GM12875 (cell line): Measurements from ENCODE around the gene CRYAA.
A peak's percentile ranks its signal among the peaks of the same experiment; 100 is the strongest.
"Not testable (repeated sequence)": the region's sequence is repeated elsewhere in the genome, so short reads cannot be mapped to it uniquely, and the experiment has no call there.

Source experiments
- H3K4me3 ChIP-seq: one replicate; pipeline ENCODE4 v1.5.1; 2011; ENCODE audit warnings: low read depth, low read length, control low read depth
- TF ChIP-seq, protein P1 (sequence below): IDR thresholded peaks from 2 replicates; pipeline ENCODE4 v1.5.1; 2011; ENCODE audit warnings: low read depth, mild to moderate bottlenecking, control low read depth, inconsistent platforms, low read length, moderate library complexity, borderline replicate concordance; ENCODE audit not compliant: insufficient read depth

Gene CRYAA

DNA sequence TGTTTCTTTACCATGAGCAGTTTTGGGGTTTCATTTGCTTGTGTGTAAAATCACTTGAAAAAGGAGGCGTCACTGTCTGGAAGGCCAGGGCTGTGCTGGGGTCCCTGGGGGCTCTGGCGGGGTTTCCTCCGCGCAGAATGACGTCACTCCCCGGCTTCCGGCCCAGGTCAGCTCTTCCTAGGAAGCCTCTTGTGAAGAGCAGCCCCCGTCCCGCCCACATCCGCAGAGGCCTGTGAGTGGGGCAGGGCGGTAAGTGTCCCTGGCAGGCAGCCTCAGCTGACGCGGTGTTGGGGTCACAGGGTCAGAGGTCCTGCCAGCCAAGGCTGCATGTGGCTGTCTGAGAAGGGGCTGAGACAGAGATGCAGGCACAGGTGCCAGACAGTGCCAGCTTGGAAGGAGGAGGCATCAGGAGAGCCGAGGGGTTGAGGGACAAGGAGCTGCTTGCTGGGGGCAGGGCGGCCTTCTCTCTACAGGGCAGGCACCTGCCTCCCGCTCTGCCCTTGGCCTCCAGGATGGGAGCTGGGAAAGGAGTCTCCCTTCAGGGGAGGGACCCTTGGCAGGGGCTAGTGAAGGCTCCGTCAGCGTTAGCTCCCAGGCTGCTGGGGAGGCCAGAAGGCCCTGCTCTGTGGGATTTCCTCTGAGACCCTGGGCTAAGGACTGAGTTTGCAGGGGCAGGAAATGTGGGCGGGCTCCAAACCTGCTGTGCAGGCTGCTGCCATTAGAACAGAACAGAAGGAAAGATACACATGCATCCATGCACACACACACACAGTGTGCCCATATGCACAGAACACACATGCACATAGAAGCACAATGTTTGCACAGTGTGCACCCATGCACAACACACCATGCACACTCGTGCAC, 8.5 kb downstream of the CRYAA start:
- H3K4me3 ChIP-seq = not testable (repeated sequence)

DNA sequence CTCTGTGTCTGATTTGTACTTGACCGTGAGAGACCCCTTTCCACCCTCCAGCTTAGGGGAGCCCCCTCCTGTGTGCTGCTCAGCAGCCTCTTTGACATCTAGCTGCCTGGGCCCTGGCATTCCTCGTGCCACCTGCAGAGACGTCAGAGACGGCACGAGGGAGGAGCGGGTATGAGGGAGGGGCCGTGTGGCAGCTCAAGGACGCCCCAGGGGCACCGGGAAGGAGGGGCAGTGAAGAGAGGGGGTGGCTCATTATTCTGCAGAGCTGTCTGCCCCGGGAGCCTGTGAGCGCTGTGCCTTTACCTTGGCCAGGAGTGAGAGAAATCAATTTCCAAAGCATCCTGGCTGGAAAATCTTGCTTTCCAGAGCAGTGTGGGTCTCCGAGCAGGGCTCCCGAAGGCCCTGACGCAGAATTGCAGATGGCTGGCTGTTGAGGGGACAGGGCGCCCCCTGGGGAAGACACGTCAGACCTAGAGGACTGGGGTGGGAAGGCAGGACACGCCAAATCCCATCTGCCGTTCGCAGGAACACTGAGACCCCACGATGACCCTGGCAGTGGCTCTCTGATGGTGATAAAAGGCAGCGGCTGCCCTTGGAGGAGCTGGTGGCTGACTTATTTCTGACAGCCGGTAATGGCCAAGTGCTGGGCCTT, 9.5 kb downstream of the CRYAA start:
- H3K4me3 ChIP-seq = not testable (repeated sequence)

DNA sequence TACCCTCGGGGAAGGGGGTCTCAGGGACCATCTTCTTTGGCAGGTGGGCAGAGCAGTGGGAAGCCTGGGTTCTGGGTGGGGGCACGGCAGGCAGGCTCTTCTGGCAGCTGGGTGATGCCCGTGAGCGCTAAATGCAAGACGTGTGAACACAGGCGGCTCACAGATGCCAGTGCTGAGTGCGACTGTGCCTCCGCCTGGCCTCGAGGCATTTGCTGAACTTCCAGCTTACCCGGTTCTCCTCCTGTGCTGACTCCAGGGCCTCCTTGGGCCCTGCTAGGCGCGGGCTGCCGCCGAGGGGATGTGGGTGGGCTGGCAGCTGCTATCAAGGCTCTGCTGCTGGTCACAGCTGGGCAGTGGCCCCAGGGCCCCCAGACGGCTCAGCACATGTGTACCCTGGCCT, 12.2 kb downstream of the CRYAA start:
- not testable (repeated sequence) for H3K4me3 ChIP-seq

DNA sequence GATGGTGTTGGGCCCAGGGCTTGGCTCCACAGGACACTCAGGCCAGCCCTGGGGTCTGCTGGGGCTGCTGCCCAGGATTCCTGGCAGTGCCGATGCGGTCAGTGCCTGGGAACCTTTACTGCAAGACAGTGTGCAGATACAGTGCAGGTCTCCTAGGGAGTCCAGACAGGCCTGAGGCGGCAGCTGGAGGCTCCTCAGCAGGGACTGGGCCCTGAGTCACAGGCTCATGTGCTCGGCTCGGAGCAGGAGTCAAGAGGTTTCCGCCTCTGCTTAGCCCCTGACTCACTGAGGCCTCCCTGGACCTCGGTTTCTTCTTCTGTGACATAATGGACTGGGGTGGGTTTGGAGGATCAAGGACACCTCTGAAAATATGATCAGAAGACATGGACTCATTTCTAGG, 18.5 kb downstream of the CRYAA start:
- H3K4me3 ChIP-seq = not testable (repeated sequence)

DNA sequence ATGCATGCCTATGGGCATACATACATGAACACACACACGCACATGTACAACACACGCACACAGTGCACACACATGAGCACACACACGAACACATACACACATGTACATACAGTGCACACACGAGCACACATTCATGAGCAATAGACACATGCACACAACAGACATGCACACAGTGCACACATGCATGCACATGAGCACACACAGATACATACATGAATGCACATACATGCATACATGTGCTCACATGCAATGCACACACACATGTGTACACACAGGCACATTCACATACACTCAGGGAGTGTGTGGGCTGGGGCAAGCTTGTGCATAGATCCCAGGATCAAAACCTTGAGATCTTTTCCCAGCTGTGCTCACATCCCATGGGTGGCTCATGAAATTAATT, 18.9 kb downstream of the CRYAA start:
- TF ChIP-seq, protein P1, sequence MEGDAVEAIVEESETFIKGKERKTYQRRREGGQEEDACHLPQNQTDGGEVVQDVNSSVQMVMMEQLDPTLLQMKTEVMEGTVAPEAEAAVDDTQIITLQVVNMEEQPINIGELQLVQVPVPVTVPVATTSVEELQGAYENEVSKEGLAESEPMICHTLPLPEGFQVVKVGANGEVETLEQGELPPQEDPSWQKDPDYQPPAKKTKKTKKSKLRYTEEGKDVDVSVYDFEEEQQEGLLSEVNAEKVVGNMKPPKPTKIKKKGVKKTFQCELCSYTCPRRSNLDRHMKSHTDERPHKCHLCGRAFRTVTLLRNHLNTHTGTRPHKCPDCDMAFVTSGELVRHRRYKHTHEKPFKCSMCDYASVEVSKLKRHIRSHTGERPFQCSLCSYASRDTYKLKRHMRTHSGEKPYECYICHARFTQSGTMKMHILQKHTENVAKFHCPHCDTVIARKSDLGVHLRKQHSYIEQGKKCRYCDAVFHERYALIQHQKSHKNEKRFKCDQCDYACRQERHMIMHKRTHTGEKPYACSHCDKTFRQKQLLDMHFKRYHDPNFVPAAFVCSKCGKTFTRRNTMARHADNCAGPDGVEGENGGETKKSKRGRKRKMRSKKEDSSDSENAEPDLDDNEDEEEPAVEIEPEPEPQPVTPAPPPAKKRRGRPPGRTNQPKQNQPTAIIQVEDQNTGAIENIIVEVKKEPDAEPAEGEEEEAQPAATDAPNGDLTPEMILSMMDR = no peak
- H3K4me3 ChIP-seq = no peak overlapping the region

DNA sequence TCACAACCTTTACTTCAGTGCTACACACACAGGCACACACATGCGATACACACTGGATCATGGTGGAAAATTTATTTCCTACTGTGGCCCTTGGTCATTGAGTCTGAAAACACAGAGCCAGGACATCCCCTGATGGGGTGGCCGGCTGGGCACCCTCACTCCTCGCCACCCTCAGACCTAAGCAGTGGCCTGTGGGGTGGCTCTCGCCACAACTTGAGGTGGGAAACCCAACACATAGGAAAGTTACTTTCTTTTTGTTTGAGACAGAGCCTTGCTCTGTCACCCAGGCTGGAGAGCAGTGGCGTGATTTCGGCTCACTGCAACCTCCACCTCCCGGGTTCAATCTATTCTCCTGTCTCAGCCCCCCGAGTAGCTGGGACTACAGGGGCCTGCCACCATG, 19.4 kb downstream of the CRYAA start:
- TF ChIP-seq, protein P1 = no peak
- no peak overlapping the region for H3K4me3 ChIP-seq

DNA sequence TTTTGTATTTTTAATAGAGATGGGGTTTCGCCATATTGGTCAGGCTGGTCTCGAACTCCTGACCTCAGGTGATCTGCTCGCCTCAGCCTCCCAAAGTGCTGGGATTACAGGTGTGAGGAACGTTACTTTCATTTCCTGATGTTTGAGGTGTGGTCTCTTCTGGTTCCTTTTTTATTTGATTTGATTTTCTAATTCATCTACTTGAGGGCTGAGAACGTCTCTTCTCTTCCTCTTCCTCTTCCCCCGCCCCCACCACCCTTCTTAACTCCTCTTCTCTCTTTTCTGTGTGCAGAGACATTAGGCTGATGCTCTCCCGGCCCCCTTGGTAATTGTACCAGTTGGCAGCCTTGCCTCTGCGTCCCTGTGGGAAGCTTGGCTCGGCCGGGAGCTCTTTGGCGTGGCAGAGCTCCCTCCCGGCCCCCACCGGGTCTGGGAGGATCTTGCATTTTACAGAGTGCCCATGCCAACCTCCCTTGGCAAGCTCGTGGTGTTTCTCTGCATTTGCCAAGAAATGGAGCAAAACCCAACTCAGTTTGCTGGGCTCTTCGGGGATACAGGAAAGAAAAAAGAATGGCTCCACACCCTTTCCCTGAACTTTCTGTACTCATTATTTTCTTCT, 19.9 kb downstream of the CRYAA start:
- TF ChIP-seq, protein P1 = no peak
- H3K4me3 ChIP-seq = no peak overlapping the region

DNA sequence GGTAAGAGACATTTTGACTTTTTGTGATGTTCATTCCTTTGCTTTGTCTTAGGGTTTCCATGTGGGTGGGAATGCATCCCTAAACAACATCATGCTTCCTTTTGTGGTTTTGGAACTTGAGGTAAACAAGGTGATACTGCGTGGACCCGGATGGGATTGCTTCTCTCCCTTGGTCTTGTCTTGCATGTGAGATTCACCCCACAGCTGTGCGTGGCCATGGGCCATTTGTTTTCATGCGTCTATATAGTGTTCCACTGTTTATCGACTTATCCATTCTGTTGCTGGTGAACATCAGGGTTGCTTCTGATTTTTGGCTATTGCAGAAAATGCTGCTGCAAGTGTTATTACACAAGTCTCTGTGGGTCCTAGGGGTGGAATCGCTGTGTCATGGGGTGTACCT, 21.1 kb downstream of the CRYAA start:
- TF ChIP-seq, protein P1 = no peak
- no peak overlapping the region for H3K4me3 ChIP-seq

DNA sequence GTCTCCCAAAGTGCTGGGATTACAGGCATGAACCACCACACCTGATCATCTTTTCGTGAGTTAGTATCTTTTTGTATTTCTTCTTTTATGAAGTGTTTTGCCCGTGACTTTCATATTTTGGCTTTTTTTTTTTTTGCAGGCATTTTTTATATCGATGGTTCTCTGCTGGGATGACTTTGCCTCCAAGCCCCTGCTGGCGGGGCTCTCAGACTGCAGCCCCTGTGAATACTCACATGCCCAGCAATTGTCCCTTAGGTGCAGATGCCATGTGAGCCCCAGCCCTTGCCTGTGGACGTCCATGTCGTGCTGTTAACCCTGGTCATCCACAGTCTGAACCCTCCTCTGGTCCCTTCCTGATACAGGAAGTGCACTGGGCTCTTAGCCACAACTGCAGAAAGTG, 21.7 kb downstream of the CRYAA start:
- no peak overlapping the region for H3K4me3 ChIP-seq
- TF ChIP-seq, protein P1 = peak; percentile 10; the same call in 1 of the 2 replicates
